ENCODE data around the gene SH2D3A. TPM values are rescaled to one million over a fixed set of nuclear protein-coding genes. Genes with fewer than 3 reads are reported as not detected.

SH2D3A gene
- total RNA-seq, result 46.2 TPM
- 10 to 100 TPM; 19.5 to 26.5 (median 22.1) TPM for polyA plus RNA-seq

- H3K27me3 Mint-ChIP-seq, result no peaks in the 10 kb centered on the region
- H3K36me3 Mint-ChIP-seq, result no peaks in the 10 kb centered on the region
- Histone ChIP-seq H3K4me3 (ENCODE audit: low read depth, low read length) (peak within 1 kb of the TSS; percentile 90), H3K4me1 (ENCODE audit: control insufficient read depth, insufficient read depth, low read length, poor library complexity, severe bottlenecking) (peaks cover 35% of the 10 kb centered on the region), H3K36me3 (ENCODE audit: control insufficient read depth, insufficient read depth, low read length) (peaks cover 11% of the 10 kb centered on the region), H3K27me3 (ENCODE audit: control insufficient read depth, insufficient read depth, low read length) (no peaks in the 10 kb centered on the region), H3K9me3 (ENCODE audit: control insufficient read depth in 2 of 2, low read length in 2 of 2) (no peaks in the 10 kb centered on the region), H3K27ac (ENCODE audit: insufficient read depth, low read length, poor library complexity, severe bottlenecking) (peak within 1 kb of the TSS; percentile 96)
- peaks cover 6 to 69% (median 31%) of the 10 kb centered on the region in 4 donors for H3K4me1 Mint-ChIP-seq
- peak within 1 kb of the TSS; percentile 92 to 96 (median 94) for H3K27ac Mint-ChIP-seq
- DNase-seq (peak; percentile 92 to 96 (median 94)), ATAC-seq (ENCODE audit: low read depth in 2 of 2) (peak; percentile 78)
- H3K9me3 Mint-ChIP-seq, result no peaks in the 10 kb centered on the region
- H3K4me3 Mint-ChIP-seq, result peak within 1 kb of the TSS; percentile 87 to 93 (median 93)
Measured at GRCh38 chr19:6767357-6768235, at the start of gene SH2D3A. SH2D3A (minus strand) TSS chr19:6767435; CDS start chr19:6763748, 3,687 bp downstream.

GRCh38 chr19:6813659-6814058, 46.4 kb upstream of the SH2D3A start:
- Mint-ChIP-seq H3K4me3 (peak overlapping the region; percentile 14 to 54 (median 37)), H3K36me3 (peaks cover 30% of the 10 kb centered on the region), H3K4me1 (peaks cover 27 to 77% (median 53%) of the 10 kb centered on the region in 4 donors), H3K27ac (peak overlapping the region; percentile 25 to 89 (median 83)), H3K27me3 (no peaks in the 10 kb centered on the region), H3K9me3 (peaks cover 0 to 8% (median 0%) of the 10 kb centered on the region in 7 donors)
- H3K4me3 ChIP-seq (ENCODE audit: low read depth, low read length), result peak overlapping the region; percentile 47
- no peaks in the 10 kb centered on the region for H3K9me3 ChIP-seq (ENCODE audit: control insufficient read depth in 2 of 2, low read length in 2 of 2)
- peak overlapping the region; percentile 70 for H3K27ac ChIP-seq (ENCODE audit: insufficient read depth, low read length, poor library complexity, severe bottlenecking)
- no peak for DNase-seq
- peaks cover 12% of the 10 kb centered on the region for H3K36me3 ChIP-seq (ENCODE audit: control insufficient read depth, insufficient read depth, low read length)
- peaks cover 33% of the 10 kb centered on the region for H3K4me1 ChIP-seq (ENCODE audit: control insufficient read depth, insufficient read depth, low read length, poor library complexity, severe bottlenecking)
- H3K27me3 ChIP-seq (ENCODE audit: control insufficient read depth, insufficient read depth, low read length), result no peaks in the 10 kb centered on the region
- ATAC-seq (ENCODE audit: low read depth in 2 of 2), result peak in 1 of 2 donors; percentile 52

- H3K4me3 Mint-ChIP-seq, result peak overlapping the region in 2 of 4 donors; percentile 8 to 30
- Histone ChIP-seq H3K36me3 (ENCODE audit: control insufficient read depth, insufficient read depth, low read length) (peaks cover 12% of the 10 kb centered on the region), H3K4me1 (ENCODE audit: control insufficient read depth, insufficient read depth, low read length, poor library complexity, severe bottlenecking) (peaks cover 33% of the 10 kb centered on the region), H3K27ac (ENCODE audit: insufficient read depth, low read length, poor library complexity, severe bottlenecking) (no peak overlapping the region), H3K4me3 (ENCODE audit: low read depth, low read length) (no peak overlapping the region), H3K9me3 (ENCODE audit: control insufficient read depth in 2 of 2, low read length in 2 of 2) (no peaks in the 10 kb centered on the region), H3K27me3 (ENCODE audit: control insufficient read depth, insufficient read depth, low read length) (no peaks in the 10 kb centered on the region)
- no peak for DNase-seq
- peak overlapping the region; percentile 21 to 68 (median 25) for H3K27ac Mint-ChIP-seq
- H3K9me3 Mint-ChIP-seq, result peaks cover 0 to 4% (median 0%) of the 10 kb centered on the region in 7 donors
- no peaks in the 10 kb centered on the region for H3K27me3 Mint-ChIP-seq
- H3K36me3 Mint-ChIP-seq, result peaks cover 28% of the 10 kb centered on the region
- peaks cover 27 to 77% (median 53%) of the 10 kb centered on the region in 4 donors for H3K4me1 Mint-ChIP-seq
- no peak for ATAC-seq (ENCODE audit: low read depth in 2 of 2)
Measured at GRCh38 chr19:6812612-6813011, 45.4 kb upstream of the SH2D3A start.

- peaks cover 29 to 76% (median 55%) of the 10 kb centered on the region in 4 donors for H3K4me1 Mint-ChIP-seq
- peaks cover 0 to 4% (median 0%) of the 10 kb centered on the region in 7 donors for H3K9me3 Mint-ChIP-seq
- Histone ChIP-seq H3K4me3 (ENCODE audit: low read depth, low read length) (no peak overlapping the region), H3K27ac (ENCODE audit: insufficient read depth, low read length, poor library complexity, severe bottlenecking) (no peak overlapping the region), H3K36me3 (ENCODE audit: control insufficient read depth, insufficient read depth, low read length) (peaks cover 12% of the 10 kb centered on the region), H3K9me3 (ENCODE audit: control insufficient read depth in 2 of 2, low read length in 2 of 2) (no peaks in the 10 kb centered on the region), H3K4me1 (ENCODE audit: control insufficient read depth, insufficient read depth, low read length, poor library complexity, severe bottlenecking) (peaks cover 33% of the 10 kb centered on the region), H3K27me3 (ENCODE audit: control insufficient read depth, insufficient read depth, low read length) (no peaks in the 10 kb centered on the region)
- H3K27ac Mint-ChIP-seq, result peak overlapping the region in 2 of 3 donors; percentile 25 to 68
- H3K36me3 Mint-ChIP-seq, result peaks cover 31% of the 10 kb centered on the region
- H3K27me3 Mint-ChIP-seq, result no peaks in the 10 kb centered on the region
- H3K4me3 Mint-ChIP-seq, result peak overlapping the region in 1 of 4 donors; percentile 30
- peak in 2 of 3 donors; percentile 18 to 38 for DNase-seq
- ATAC-seq (ENCODE audit: low read depth in 2 of 2), result no peak
Measured at GRCh38 chr19:6811906-6812305, 44.7 kb upstream of the SH2D3A start.

GRCh38 chr19:6811378-6811777, 44.1 kb upstream of the SH2D3A start:
- H3K4me3 Mint-ChIP-seq, result peak overlapping the region in 2 of 4 donors; percentile 16 to 30
- DNase-seq (no peak), ATAC-seq (ENCODE audit: low read depth in 2 of 2) (no peak)
- peaks cover 31% of the 10 kb centered on the region for H3K36me3 Mint-ChIP-seq
- H3K36me3 ChIP-seq (ENCODE audit: control insufficient read depth, insufficient read depth, low read length), result peaks cover 13% of the 10 kb centered on the region
- H3K27ac Mint-ChIP-seq, result peak overlapping the region; percentile 15 to 46 (median 25)
- no peak overlapping the region for H3K4me3 ChIP-seq (ENCODE audit: low read depth, low read length)
- peaks cover 0 to 4% (median 0%) of the 10 kb centered on the region in 7 donors for H3K9me3 Mint-ChIP-seq
- H3K9me3 ChIP-seq (ENCODE audit: control insufficient read depth in 2 of 2, low read length in 2 of 2), result no peaks in the 10 kb centered on the region
- H3K4me1 Mint-ChIP-seq, result peaks cover 35 to 78% (median 58%) of the 10 kb centered on the region in 4 donors
- H3K27me3 Mint-ChIP-seq, result no peaks in the 10 kb centered on the region
- H3K27me3 ChIP-seq (ENCODE audit: control insufficient read depth, insufficient read depth, low read length), result no peaks in the 10 kb centered on the region
- no peak overlapping the region for H3K27ac ChIP-seq (ENCODE audit: insufficient read depth, low read length, poor library complexity, severe bottlenecking)
- H3K4me1 ChIP-seq (ENCODE audit: control insufficient read depth, insufficient read depth, low read length, poor library complexity, severe bottlenecking), result peaks cover 36% of the 10 kb centered on the region

GRCh38 chr19:6809262-6809661, 42.0 kb upstream of the SH2D3A start:
- H3K36me3 ChIP-seq (ENCODE audit: control insufficient read depth, insufficient read depth, low read length), result peaks cover 16% of the 10 kb centered on the region
- ATAC-seq (ENCODE audit: low read depth in 2 of 2) (no peak), DNase-seq (no peak)
- H3K4me1 ChIP-seq (ENCODE audit: control insufficient read depth, insufficient read depth, low read length, poor library complexity, severe bottlenecking), result peaks cover 27% of the 10 kb centered on the region
- peaks cover 30 to 68% (median 49%) of the 10 kb centered on the region in 4 donors for H3K4me1 Mint-ChIP-seq
- peak overlapping the region; percentile 52 to 88 (median 70) for H3K27ac Mint-ChIP-seq
- H3K27me3 Mint-ChIP-seq, result no peaks in the 10 kb centered on the region
- peaks cover 30% of the 10 kb centered on the region for H3K36me3 Mint-ChIP-seq
- H3K4me3 Mint-ChIP-seq, result no peak overlapping the region
- no peak overlapping the region for H3K4me3 ChIP-seq (ENCODE audit: low read depth, low read length)
- H3K9me3 Mint-ChIP-seq, result peaks cover 0 to 4% (median 0%) of the 10 kb centered on the region in 7 donors
- no peak overlapping the region for H3K27ac ChIP-seq (ENCODE audit: insufficient read depth, low read length, poor library complexity, severe bottlenecking)
- H3K9me3 ChIP-seq (ENCODE audit: control insufficient read depth in 2 of 2, low read length in 2 of 2), result no peaks in the 10 kb centered on the region
- no peaks in the 10 kb centered on the region for H3K27me3 ChIP-seq (ENCODE audit: control insufficient read depth, insufficient read depth, low read length)

- Histone ChIP-seq H3K36me3 (ENCODE audit: control insufficient read depth, insufficient read depth, low read length) (peaks cover 16% of the 10 kb centered on the region), H3K27ac (ENCODE audit: insufficient read depth, low read length, poor library complexity, severe bottlenecking) (peak overlapping the region; percentile 20), H3K27me3 (ENCODE audit: control insufficient read depth, insufficient read depth, low read length) (no peaks in the 10 kb centered on the region), H3K4me1 (ENCODE audit: control insufficient read depth, insufficient read depth, low read length, poor library complexity, severe bottlenecking) (peaks cover 19% of the 10 kb centered on the region), H3K9me3 (ENCODE audit: control insufficient read depth in 2 of 2, low read length in 2 of 2) (no peaks in the 10 kb centered on the region), H3K4me3 (ENCODE audit: low read depth, low read length) (no peak overlapping the region)
- Mint-ChIP-seq H3K36me3 (peaks cover 30% of the 10 kb centered on the region), H3K27me3 (no peaks in the 10 kb centered on the region), H3K9me3 (peaks cover 0 to 4% (median 0%) of the 10 kb centered on the region in 7 donors), H3K4me3 (no peak overlapping the region), H3K27ac (peak overlapping the region; percentile 56 to 70 (median 63)), H3K4me1 (peaks cover 29 to 66% (median 48%) of the 10 kb centered on the region in 4 donors)
- ATAC-seq (ENCODE audit: low read depth in 2 of 2), result no peak
- DNase-seq, result no peak
Measured at GRCh38 chr19:6808494-6808893, 41.3 kb upstream of the SH2D3A start.
